Right hindlimb (tissue), 1 donor: ENCODE measurements around the gene CHIT1.
A peak's percentile ranks its signal among the peaks of the same experiment; 100 is the strongest.
"Not testable (repeated sequence)": the region's sequence is repeated elsewhere in the genome, so short reads cannot be mapped to it uniquely, and the experiment has no call there.

Experiments
- DNase-seq: peaks from one replicate; pipeline ENCODE4 v3.0.0-alpha.2; 2018

CHIT1 gene

GRCh38 chr1:203229471-203230135, at the start of gene CHIT1:
TSS of gene CHIT1 (minus strand) at chr1:203229673. CDS start at chr1:203229636, 37 bp downstream.
- no peak for DNase-seq

- no peak for DNase-seq
Observed at GRCh38 chr1:203278885-203279406, 49.5 kb upstream of the CHIT1 start.

GRCh38 chr1:203278082-203278884, 48.8 kb upstream of the CHIT1 start:
- DNase-seq: peak; percentile 94

DNA sequence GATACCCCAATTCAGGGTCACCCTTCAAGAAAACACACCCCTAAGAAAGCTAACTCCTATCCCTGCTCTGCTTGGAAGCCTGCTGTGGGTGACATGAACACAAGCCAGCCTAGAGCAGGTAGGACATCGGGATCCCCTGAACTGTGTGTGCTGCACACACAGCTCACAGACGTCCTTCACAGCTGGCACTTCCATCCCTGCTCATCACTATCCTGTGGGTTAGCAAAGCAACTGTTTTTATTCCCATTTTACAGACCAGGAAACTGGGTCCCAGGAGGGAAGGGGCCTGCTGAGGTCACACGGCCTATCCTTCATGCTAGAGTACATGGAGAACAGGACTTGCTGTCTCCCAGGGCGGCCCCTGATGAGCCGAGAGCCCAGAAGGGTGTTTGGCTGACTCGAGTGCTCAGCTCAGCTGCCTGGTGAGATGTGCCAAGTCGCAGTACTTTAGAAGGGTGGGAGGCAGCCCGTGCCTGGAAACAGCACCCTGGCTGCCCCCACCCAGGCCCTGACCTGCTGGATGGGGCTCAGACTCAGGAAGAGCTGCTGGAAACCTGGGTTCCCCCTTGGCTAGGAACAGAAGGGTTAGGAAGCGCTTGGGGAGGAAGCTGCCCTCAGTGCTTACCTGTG, 47.6 kb upstream of the CHIT1 start:
- DNase-seq: no peak

- DNase-seq: no peak
Observed at GRCh38 chr1:203276408-203276807, 46.9 kb upstream of the CHIT1 start.

DNA sequence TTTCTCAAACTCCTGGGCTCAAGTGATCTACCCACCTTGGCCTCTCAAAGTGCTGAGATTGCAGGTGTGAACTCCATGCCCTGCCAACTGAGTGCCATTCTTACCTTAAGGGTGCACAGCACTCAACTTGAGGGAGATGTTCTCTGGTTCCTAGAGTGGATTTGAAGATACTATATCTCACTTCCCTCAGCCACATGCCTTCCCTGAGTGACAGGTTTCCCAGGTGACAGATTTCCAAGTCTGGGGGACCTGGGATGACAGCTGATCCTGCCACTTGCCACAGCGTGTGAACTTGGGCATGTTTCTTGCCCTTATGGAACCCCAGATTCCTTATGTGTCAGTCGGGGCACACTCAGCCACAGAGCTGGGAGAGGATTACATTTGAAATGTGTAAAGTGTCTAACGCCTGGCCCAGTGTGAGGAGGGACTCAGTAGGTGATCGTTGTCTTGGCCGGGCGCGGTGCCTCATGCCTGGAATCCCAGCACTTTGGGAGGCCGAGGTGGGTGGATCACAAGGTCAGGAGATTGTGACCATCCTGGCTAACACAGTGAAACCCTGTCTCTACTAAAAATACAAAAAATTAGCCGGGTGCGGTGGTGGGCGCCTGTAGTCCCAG, 46.3 kb upstream of the CHIT1 start:
- DNase-seq: no peak

DNA sequence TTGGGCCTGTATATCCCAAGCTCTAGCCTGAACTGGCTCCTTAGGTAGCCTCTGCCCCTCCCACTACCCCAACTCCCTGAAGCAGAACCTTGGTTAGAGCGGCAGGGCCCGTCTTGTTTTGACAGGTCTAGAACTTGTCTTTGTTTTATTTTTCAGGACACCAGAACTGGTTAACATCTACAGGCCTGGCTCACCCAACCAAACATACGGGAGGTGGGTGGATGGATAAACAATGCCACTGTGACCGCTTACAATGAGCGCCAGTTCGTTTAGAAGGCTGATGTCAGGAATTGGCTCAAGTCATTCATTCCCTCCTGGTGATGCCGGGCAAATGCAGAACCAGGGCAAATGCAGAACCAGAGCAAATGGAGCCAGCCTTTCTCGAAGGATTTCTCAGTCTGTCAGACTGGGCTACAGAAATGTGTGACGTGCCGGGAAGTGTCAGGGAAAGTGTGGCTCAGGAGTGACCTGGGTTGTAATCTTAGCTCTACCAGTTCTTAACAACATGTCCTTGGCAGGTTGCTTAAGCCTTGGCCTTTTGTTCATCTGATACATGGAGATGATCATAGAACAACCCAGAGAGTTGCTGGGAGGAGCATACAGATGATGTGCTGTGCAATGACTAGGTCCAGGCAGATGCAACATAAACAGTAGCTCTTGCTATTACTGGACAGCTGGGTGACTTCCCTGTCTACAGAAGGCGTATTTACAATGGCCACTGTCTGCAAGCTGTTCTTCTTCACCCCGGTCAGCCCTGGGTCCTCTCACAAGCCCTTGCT, 45.3 kb upstream of the CHIT1 start:
- DNase-seq: no peak

DNA sequence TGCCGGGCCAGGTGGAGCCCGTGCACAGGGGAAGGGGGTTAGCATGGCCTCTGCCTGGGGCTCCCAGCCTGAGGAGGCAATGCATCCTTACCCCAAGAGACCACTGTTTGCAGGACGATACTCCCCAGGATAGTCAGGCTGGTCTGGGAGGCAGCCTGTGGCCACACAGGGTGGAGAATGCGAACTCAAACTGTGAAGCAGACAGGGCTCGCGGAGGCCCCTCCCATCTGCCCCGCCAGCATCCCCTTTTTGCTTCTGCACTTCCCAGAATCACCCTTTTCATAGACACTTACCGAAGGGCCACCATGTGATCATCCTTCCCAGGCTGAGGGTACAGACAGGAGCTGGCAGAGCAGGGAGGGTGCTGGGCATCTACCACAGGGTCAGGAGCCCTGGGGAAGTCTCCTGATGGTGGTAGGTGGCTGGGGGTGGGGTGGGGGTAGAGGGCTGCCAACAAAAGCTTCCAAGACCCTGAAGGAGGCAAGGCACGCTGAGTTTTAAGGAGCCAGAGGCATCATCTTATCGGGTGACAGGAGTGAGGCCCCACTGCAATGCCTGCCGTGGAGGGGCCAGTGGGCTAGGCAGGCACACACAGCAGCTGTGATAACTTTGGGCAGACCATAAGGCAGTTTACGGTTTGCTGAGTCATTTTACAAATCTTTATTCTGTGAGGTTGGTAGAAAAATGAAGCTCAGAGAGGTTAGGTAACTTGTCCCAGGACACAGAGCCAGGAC, 44.6 kb upstream of the CHIT1 start:
- DNase-seq: no peak

DNA sequence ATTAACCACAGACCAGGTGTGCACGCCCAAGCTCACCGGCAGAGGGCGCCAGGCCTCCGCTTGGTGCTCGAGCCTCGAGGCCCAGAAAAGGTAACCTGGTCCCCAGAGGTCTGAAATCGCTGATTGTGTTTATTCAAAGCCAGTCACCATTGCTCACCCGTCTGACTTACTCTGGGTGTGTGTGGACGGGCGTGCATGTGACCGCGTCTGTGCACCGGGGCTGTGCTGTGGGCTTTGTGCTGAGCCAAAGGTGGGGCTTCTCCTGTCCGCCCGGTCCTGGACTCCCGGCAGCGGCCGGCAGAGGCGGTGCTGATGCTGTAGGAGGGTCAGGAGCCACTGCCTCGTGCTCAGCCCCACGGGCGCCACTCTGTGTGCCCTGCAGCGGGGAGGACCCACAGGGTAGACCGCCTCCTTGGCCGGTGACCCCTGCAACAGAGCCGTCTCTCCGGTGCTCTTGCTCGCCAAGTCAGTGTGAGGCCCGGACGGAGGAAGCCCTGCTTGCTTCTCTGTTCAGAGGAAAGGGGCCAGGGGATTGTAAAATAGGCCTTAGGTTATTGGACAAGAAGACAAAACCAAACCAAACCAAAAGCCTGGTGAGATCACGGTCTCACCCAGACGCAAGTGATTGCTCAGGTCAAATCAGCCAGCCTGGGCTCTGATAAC, 43.9 kb upstream of the CHIT1 start:
- peak; percentile 89 for DNase-seq

- DNase-seq: no peak
Observed at GRCh38 chr1:203272633-203273205, 43.2 kb upstream of the CHIT1 start.

DNA sequence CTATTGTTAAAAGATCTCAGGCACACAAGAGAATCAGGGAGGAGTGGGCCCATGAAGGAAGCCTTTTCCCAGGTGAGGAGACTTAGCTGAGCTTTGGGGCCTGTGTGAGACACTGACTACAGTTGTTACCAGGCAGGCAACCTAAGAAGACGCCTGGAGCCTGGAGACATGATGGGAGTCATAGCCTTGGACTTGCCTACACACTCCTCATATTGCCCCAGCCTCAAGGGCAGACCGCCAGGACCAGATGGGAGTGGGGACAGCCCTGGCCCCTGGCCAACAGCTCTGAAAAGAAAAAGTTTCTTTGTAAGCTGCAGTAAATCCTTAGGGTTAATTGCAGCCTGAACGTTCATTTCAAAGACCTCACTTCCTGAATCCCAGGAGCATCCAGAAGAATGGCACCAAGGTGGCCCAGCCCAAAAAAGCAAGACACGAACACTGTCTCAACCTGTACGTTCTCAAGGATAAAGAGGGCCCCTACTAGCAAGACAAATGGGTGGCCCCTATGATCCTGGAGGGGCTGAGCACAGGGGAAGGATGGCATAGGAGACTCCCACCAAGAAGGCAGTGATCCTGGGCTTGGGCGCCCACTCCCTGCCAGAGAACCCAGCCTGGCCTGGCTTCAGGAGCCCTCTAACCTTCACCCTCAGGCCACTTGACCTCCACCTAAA, 42.6 kb upstream of the CHIT1 start:
- no peak for DNase-seq

DNA sequence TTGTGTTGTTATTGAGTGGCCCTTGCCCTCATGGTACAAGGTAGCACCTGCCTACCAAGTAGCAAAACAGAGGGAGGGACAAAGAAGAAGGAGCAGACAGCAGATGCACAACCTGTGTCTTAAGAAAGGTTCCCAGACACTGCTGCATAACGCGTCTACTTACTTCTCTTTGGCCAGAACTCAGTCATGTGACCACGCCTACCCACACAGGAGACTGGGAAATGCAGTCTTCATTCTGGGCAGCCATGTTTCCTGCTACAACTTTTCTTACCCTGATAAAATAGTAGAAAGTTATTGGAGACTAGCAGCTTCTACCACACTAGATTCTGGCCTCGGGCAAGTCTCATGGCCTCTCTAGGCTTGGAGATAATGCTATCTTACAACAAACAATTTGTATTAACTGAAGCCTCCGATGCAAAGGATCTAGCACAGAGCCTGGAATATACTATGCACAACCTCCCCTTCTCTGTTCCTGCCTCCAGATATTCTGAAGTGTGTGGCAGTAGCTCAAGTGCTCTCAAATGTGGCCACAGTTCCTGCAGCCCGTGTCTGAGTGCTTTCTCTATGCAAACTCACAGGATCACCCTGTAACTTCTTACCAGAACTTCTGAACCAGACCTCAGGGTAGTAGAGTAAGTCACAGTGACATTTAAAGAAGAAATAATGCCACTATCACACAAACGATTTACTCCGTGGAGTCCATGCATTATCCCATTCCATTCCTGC, 41.7 kb upstream of the CHIT1 start:
- DNase-seq: peak; percentile 67

GRCh38 chr1:203270448-203270847, 41.0 kb upstream of the CHIT1 start:
- no peak for DNase-seq

DNA sequence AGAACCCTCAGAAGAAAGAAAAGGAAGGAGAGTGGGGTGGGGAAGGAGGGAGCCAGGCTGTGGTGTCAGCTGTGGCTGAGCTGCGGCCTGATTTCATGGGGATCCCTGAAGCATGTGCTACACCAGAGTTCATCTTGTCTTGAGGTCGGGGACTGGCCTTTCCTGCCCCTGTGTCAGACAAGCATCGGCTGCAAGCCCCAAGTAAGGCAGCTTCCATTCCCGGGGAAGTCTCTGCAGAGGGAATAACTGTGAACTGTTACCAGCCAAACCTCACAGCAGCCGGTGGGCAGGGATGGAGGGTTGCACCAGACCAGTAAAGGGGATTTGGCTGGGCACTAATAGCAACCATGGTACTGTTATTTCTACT, 40.2 kb upstream of the CHIT1 start:
- DNase-seq: no peak

DNA sequence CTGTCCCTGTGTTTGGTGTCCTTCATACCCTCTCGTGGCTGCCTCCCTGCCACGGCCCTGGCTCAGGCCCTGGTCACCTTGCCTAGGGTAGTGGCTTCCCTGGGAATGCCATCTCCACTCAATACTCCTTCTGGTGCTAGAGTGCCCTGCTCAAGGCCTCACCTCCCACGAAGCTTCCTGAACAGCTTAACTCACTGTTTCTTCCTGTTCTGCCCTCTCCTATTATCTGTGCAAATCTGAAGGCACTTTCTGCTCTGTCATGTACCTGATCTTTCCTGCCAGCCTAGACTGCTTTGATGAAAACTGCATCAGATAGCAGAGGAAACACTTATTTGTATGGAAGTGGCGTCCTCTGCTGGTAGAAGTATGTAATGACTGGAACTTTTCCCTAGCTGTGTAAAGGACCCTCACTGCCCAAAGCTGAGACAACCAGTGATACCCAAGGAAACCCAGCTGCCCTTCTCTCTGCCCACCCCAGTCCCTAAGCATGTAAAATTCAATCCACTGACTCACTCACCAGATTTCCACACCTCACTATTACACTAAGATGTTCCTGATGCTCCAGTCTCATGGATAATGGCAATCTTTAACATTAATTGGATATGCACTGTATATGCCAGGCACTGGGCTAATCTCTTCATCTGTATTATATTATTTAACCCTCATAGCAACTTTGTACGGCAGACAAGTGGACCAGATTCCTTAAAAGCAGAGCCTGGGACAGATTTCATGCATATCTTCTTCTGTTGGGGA, 39.6 kb upstream of the CHIT1 start:
- DNase-seq: no peak

DNA sequence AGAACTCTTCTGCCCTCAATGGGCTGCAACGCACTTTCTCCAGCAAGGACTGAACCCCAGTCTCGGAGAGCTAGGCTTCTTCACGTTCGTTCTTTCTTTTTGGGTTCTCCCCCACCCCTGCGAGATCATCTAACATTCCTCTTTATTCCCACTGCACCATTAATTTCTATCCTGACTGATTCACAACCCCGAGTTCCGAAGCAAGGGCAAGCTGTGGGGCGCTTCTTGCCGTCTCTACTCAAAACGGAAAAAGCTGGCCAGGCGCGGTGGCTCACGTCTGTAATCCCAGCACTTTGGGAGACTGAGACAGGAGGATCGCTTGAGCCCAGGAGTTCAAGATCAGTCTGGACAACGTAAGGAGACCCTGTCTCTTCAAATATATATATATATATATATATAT, 38.4 kb upstream of the CHIT1 start:
- DNase-seq: no peak

GRCh38 chr1:203267347-203267846, 37.9 kb upstream of the CHIT1 start:
- DNase-seq: peak; percentile 88

DNA sequence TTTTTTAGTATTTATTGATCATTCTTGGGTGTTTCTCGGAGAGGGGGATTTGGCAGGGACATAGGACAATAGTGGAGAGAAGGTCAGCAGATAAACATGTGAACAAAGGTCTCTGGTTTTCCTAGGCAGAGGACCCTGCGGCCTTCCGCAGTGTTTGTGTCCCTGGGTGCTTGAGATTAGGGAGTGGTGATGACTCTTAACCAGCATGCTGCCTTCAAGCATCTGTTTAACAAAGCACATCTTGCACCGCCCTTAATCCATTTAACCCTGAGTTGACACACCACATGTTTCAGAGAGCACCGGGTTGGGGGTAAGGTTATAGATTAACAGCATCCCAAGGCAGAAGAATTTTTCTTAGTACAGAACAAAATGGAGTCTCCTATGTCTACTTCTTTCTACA, 36.7 kb upstream of the CHIT1 start:
- DNase-seq: not testable (repeated sequence)

GRCh38 chr1:203265541-203265940, 36.1 kb upstream of the CHIT1 start:
- no peak for DNase-seq
